Neural progenitor cell (in vitro differentiated cells): ENCODE measurements around the gene CENPX. TPM values are rescaled to one million over a fixed set of nuclear protein-coding genes. Genes with fewer than 3 reads are reported as not detected.

Experiments used
- DNase-seq: peaks from one replicate; pipeline ENCODE4 v3.0.0-alpha.2; 2016; ENCODE audit warnings: low spot score
- H2AFZ ChIP-seq: fragments of 200-600 bp; sonication (generic); replicated peaks from 2 replicates; pipeline ENCODE4 v1.6.1; 2016; ENCODE audit warnings: antibody characterized with exemption
- H3F3A ChIP-seq: fragments of 200-600 bp; sonication (generic); 2 replicates; pipeline ENCODE4 v1.6.1; 2016; ENCODE audit warnings: antibody characterized with exemption, low read depth
- H3K27ac ChIP-seq: fragments of 200-600 bp; sonication (generic); 2 replicates; pipeline ENCODE4 v1.5.1; 2016; ENCODE audit warnings: mild to moderate bottlenecking
- H3K27me3 ChIP-seq: fragments of 200-600 bp; sonication (generic); 2 replicates; pipeline ENCODE4 v1.6.1; 2016; ENCODE audit warnings: mild to moderate bottlenecking, moderate library complexity
- H3K36me3 ChIP-seq: fragments of 200-600 bp; sonication (generic); 2 replicates; pipeline ENCODE4 v1.5.1; 2016
- H3K4me1 ChIP-seq: fragments of 200-600 bp; sonication (generic); 2 replicates; pipeline ENCODE4 v1.6.1; 2016; ENCODE audit warnings: mixed run types
- H3K4me2 ChIP-seq: fragments of 200-600 bp; sonication (generic); 2 replicates; pipeline ENCODE4 v1.6.1; 2016
- H3K4me3 ChIP-seq: fragments of 200-600 bp; sonication (generic); 2 replicates; pipeline ENCODE4 v1.5.1; 2016
- H3K79me2 ChIP-seq: fragments of 200-600 bp; sonication (generic); 2 replicates; pipeline ENCODE4 v1.6.1; 2016; ENCODE audit warnings: low read depth
- H3K9ac ChIP-seq: fragments of 200-600 bp; sonication (generic); 2 replicates; pipeline ENCODE4 v1.6.1; 2016
- H3K9me3 ChIP-seq: fragments of 200-600 bp; sonication (generic); 2 replicates; pipeline ENCODE4 v1.5.1; 2016; ENCODE audit warnings: low read depth
- H4K20me1 ChIP-seq: fragments of 200-600 bp; sonication (generic); 2 replicates; pipeline ENCODE4 v1.6.1; 2016; ENCODE audit warnings: low read depth
- H3K27ac Mint-ChIP-seq: 3 replicates; pipeline ENCODE4 v1.8.0; 2021; ENCODE audit warnings: mixed read lengths
- H3K27me3 Mint-ChIP-seq: 2 replicates; pipeline ENCODE4 v1.8.0; 2022; ENCODE audit warnings: low read depth, mild to moderate bottlenecking, inconsistent platforms, moderate library complexity, mixed read lengths; ENCODE audit not compliant: insufficient read depth
- H3K36me3 Mint-ChIP-seq: 3 replicates; pipeline ENCODE4 v1.8.0; 2021; ENCODE audit warnings: mixed read lengths
- H3K4me1 Mint-ChIP-seq: 3 replicates; pipeline ENCODE4 v1.8.0; 2021; ENCODE audit warnings: mixed read lengths
- H3K4me3 Mint-ChIP-seq: 3 replicates; pipeline ENCODE4 v1.8.0; 2021; ENCODE audit warnings: mild to moderate bottlenecking, moderate library complexity, mixed read lengths
- H3K9me3 Mint-ChIP-seq: 3 replicates; pipeline ENCODE4 v1.8.0; 2020; ENCODE audit warnings: mixed read lengths
- CTCF ChIP-seq: fragments of 200-600 bp; sonication (generic); IDR thresholded peaks from 2 replicates; pipeline ENCODE4 v1.5.1; 2017; ENCODE audit warnings: antibody characterized with exemption, mild to moderate bottlenecking
- EZH2 ChIP-seq: fragments of 200-600 bp; sonication (generic); IDR thresholded peaks from 2 replicates; pipeline ENCODE4 v1.6.1; 2017; ENCODE audit warnings: antibody characterized with exemption, mild to moderate bottlenecking, moderate library complexity
- EZH2phosphoT487 ChIP-seq: fragments of 200-600 bp; sonication (generic); IDR thresholded peaks from 2 replicates; pipeline ENCODE4 v1.6.1; 2017; ENCODE audit warnings: antibody characterized with exemption
- total RNA-seq: library from RNA; depleted of rRNA; stranded (reverse); fragments of >200 nt; gene quantifications from 2 replicates; pipeline ENCODE4 v1.2.3, GENCODE V29; 2015; ENCODE audit warnings: low replicate concordance

Gene CENPX
- total RNA-seq, 1 donor from 2014 or later = 53.0 TPM

DNA sequence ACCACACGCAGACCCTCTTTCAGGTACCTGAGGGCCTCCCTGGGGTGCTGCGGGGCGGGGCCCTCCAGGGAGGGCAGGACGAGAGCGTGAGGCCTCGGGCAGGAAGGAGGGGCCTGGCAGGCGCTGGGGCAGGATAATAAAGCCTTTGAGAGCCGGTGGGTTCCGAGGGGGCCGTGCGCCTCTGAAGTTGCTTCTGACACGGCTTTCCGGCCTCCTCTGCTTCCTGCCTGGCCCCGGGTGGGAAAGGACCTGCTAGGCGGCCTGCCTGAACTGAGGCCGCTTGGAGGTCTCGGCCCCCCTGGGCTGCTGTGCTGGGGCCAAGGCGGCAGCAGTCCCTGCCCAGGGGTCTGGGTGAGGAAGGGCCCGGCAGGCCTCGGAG lies 10.4 kb downstream of the CENPX start:
- H3K27ac Mint-ChIP-seq = no peak overlapping the region
- H3K4me3 Mint-ChIP-seq = no peak overlapping the region
- H3K27ac ChIP-seq = peak overlapping the region; percentile 53
- no peak for DNase-seq
- no peak for TF ChIP-seq EZH2
- TF ChIP-seq CTCF = no peak
- TF ChIP-seq EZH2phosphoT487 = no peak
- peak overlapping the region; percentile 37 for H3K9ac ChIP-seq
- H3F3A ChIP-seq = no peaks in the 10 kb centered on the region
- H3K9me3 ChIP-seq = no peaks in the 10 kb centered on the region
- no peaks in the 10 kb centered on the region for H3K4me1 ChIP-seq
- H3K27me3 Mint-ChIP-seq = peaks cover 3% of the 10 kb centered on the region
- H2AFZ ChIP-seq = no peak overlapping the region
- no peaks in the 10 kb centered on the region for H3K36me3 Mint-ChIP-seq
- H3K9me3 Mint-ChIP-seq = no peaks in the 10 kb centered on the region
- H3K27me3 ChIP-seq = no peaks in the 10 kb centered on the region
- no peak overlapping the region for H3K4me3 ChIP-seq
- no peak overlapping the region for H3K4me2 ChIP-seq
- H4K20me1 ChIP-seq = no peaks in the 10 kb centered on the region
- H3K79me2 ChIP-seq = no peaks in the 10 kb centered on the region
- H3K36me3 ChIP-seq = no peaks in the 10 kb centered on the region
- peaks cover 3% of the 10 kb centered on the region for H3K4me1 Mint-ChIP-seq

DNA sequence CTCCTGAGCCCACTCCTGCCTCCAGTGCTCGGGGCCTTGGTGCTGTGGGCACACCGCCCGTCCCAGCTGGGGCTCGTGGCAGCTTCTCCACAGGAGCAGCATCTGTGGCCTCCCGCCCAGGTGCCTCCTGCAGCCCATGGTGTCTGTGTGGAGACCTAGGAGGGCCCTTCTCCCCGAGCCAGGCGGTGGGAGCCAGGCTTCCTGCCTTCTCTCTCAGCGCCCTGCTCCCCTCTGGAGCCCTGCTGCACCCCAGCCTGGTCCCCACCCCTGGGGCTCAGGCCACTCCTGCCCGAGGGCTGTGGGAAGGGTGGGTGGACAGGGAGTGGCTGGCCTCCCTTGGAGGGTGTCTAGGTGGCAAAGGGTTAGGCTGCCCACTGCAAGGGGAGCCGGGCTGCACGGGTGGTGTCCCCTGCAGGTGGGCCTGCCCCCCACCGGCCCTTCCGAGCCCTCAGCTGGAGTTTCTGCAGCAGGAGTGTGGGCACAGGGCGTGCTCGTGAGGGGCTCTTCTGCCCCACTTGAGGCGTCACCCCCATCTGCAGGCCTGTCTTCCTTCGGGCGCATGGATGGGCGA lies 11.0 kb downstream of the CENPX start:
- no peak for DNase-seq
- peaks cover 3% of the 10 kb centered on the region for H3K4me1 Mint-ChIP-seq
- TF ChIP-seq EZH2phosphoT487 (no peak), EZH2 (no peak), CTCF (no peak)
- H3K36me3 Mint-ChIP-seq = no peaks in the 10 kb centered on the region
- Histone ChIP-seq H4K20me1 (no peaks in the 10 kb centered on the region), H3K79me2 (no peaks in the 10 kb centered on the region), H2AFZ (no peak overlapping the region), H3K9ac (peak overlapping the region; percentile 37), H3K27me3 (no peaks in the 10 kb centered on the region), H3K4me2 (no peak overlapping the region), H3K27ac (peak overlapping the region; percentile 53), H3F3A (no peaks in the 10 kb centered on the region), H3K4me3 (no peak overlapping the region), H3K9me3 (no peaks in the 10 kb centered on the region), H3K36me3 (no peaks in the 10 kb centered on the region), H3K4me1 (no peaks in the 10 kb centered on the region)
- no peak overlapping the region for H3K4me3 Mint-ChIP-seq
- H3K27ac Mint-ChIP-seq = no peak overlapping the region
- peaks cover 3% of the 10 kb centered on the region for H3K27me3 Mint-ChIP-seq
- H3K9me3 Mint-ChIP-seq = no peaks in the 10 kb centered on the region

DNA sequence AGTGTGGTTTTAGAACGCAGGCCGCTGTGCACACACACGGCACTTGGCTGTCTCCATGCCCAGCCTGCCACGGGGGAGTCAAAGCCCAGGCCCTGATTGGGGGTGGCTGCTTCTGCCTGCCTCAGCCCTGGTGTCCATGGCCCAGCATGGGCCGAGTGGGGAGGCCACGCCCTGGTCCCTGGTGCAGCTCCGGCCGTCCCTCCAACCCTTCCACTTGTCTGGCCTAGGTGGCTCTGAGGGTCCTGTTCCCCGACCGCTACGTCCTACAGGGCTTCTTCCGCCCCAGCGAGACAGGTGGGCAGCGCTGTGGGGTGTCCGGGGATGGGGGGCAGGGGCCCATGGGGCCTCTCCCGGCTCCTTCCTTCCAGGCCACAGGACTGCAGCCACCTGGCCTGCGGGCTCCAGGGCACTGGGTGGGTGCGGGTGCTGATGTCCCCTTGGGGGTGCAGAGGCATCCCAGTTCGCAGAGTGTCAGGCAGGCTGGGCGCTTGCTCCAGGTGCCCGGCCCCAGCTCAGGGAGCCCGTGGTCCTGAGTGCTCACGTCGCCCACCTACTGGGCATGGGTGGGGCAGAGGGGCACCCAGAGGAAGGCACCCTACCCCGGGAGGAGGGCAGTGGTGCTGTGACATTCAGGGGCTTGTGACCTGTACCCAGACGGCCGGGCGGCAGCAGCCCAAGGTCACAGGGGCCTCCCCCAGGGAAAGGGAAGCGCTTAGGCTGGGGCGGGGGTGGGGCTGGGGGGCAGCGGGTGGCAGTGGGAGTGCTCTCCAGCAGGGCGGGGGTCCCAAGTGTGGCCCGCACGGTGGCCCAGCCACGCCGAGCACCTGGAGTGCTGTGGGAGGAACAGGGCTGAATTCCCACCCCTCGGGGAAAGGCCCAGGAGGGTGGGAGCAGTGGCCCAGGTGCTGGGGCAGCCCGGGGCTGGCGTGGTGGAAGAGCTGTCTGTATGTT lies 11.8 kb downstream of the CENPX start:
- H3K36me3 ChIP-seq = no peaks in the 10 kb centered on the region
- H3K27me3 Mint-ChIP-seq = peaks cover 3% of the 10 kb centered on the region
- peaks cover 3% of the 10 kb centered on the region for H3K36me3 Mint-ChIP-seq

More for the DNA sequence above, 11.8 kb downstream of the CENPX start:
- no peaks in the 10 kb centered on the region for H3K79me2 ChIP-seq
- no peaks in the 10 kb centered on the region for H4K20me1 ChIP-seq
- H3K4me1 Mint-ChIP-seq = peaks cover 8% of the 10 kb centered on the region
- H3K27ac Mint-ChIP-seq = no peak overlapping the region
- H2AFZ ChIP-seq = no peak overlapping the region
- H3K9me3 ChIP-seq = no peaks in the 10 kb centered on the region
- no peak overlapping the region for H3K9ac ChIP-seq
- no peaks in the 10 kb centered on the region for H3K27me3 ChIP-seq
- TF ChIP-seq CTCF = no peak
- no peak for TF ChIP-seq EZH2phosphoT487
- no peak for TF ChIP-seq EZH2
- H3K4me3 Mint-ChIP-seq = no peak overlapping the region
- H3K27ac ChIP-seq = no peak overlapping the region
- H3K4me1 ChIP-seq = no peaks in the 10 kb centered on the region
- H3F3A ChIP-seq = no peaks in the 10 kb centered on the region
- H3K4me3 ChIP-seq = no peak overlapping the region
- no peaks in the 10 kb centered on the region for H3K9me3 Mint-ChIP-seq
- H3K4me2 ChIP-seq = no peak overlapping the region
- no peak for DNase-seq
